Breast epithelium (tissue), 4 donors: ENCODE data around the gene IFNLR1. TPM values are rescaled to one million over a fixed set of nuclear protein-coding genes. Genes with fewer than 3 reads are reported as not detected.

Experiments
- DNase-seq, 2 donors: peaks; one replicate each; pipeline ENCODE4 v3.0.0-alpha.2; 2019; ENCODE audit warnings: low spot score in 2 of 2
- H3K27ac ChIP-seq, 2 donors: fragments of 200-600 bp; sonication (generic) in 1 of 2; one replicate each; pipeline ENCODE4 v1.5.1; 2016 to 2019; ENCODE audit warnings: mild to moderate bottlenecking in 1 of 2
- H3K27me3 ChIP-seq, 2 donors: fragments of 200-600 bp; sonication (generic) in 1 of 2; one replicate each; pipeline versions ENCODE4 v1.5.1 to v1.6.0; 2017 to 2019; ENCODE audit warnings: control low read depth in 1 of 2, mild to moderate bottlenecking in 1 of 2
- H3K36me3 ChIP-seq: fragments of 200-600 bp; one replicate; pipeline ENCODE4 v1.5.1; 2019
- H3K4me1 ChIP-seq, 2 donors: fragments of 200-600 bp; sonication (generic); one replicate each; pipeline ENCODE4 v1.5.1; 2016 to 2019; ENCODE audit warnings: control low read depth in 1 of 2
- H3K4me3 ChIP-seq, 3 donors: fragments of 200-600 bp; sonication (generic); 1 replicate in 2 of 3; 2 replicates in 1 of 3; pipeline ENCODE4 v1.5.1; 2016 to 2019; ENCODE audit warnings: mild to moderate bottlenecking in 3 of 3, moderate library complexity in 2 of 3
- H3K9me3 ChIP-seq, 2 donors: fragments of 200-600 bp; sonication (generic) in 1 of 2; one replicate each; pipeline ENCODE4 v1.5.1; 2016 to 2019; ENCODE audit warnings: control low read depth in 1 of 2
- POLR2A ChIP-seq: fragments of 450-650 bp; IDR thresholded peaks from one replicate; pipeline ENCODE4 v1.6.1; 2016; ENCODE audit warnings: antibody characterized with exemption, mild to moderate bottlenecking, moderate library complexity
- POLR2AphosphoS5 ChIP-seq, 3 donors: sonication (generic); formaldehyde crosslinking; IDR thresholded peaks; one replicate each; pipeline ENCODE4 v1.6.1; 2017; ENCODE audit warnings: antibody characterized with exemption in 3 of 3
- intact Hi-C: fragments of 100-400 bp; cut with DNase I; formaldehyde crosslinking; loops from one replicate; pipeline ENCODE4 v1.15.1; 2023; ENCODE audit warnings: low total_unique reads
- total RNA-seq, 3 donors: library from RNA; depleted of rRNA; stranded (reverse); fragments of >200 nt; gene quantifications; one replicate each; pipeline ENCODE4 v1.1.0, GENCODE V29; 2016
- TF ChIP-seq, protein P1 (sequence below), 3 donors: fragments of 450-650 bp; IDR thresholded peaks; one replicate each; pipeline ENCODE4 v1.5.1; 2016 to 2017; ENCODE audit warnings: antibody characterized with exemption in 3 of 3, mild to moderate bottlenecking in 3 of 3, moderate library complexity in 3 of 3

The IFNLR1 gene
- total RNA-seq, 3 donors from 2014 or later: under 0.01 to 10.7 (median 3.9) TPM

DNA sequence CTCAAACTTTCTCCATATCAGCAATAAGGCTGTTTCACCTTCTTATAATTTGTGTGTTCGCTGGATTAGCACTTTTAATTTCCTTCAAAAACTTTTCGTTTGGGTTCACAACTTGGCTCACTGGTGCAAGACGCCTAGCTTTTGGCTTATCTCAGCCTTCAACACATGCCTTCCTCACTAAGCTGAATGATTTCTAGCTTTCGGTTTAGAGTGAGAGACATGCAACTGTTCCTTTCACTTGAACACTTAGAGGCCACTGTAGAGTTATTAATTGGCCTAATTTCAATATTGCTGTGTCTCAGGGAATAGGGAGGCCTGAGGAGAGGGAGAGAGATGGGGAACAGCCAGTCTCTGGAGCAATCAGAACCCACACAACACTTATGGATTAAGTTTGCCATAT lies 41.2 kb upstream of the IFNLR1 start:
- DNase-seq: no peak
- H3K27me3 ChIP-seq: no peaks in the 10 kb centered on the region
- no peak overlapping the region for H3K27ac ChIP-seq
- no peak for TF ChIP-seq POLR2A
- TF ChIP-seq, protein P1, sequence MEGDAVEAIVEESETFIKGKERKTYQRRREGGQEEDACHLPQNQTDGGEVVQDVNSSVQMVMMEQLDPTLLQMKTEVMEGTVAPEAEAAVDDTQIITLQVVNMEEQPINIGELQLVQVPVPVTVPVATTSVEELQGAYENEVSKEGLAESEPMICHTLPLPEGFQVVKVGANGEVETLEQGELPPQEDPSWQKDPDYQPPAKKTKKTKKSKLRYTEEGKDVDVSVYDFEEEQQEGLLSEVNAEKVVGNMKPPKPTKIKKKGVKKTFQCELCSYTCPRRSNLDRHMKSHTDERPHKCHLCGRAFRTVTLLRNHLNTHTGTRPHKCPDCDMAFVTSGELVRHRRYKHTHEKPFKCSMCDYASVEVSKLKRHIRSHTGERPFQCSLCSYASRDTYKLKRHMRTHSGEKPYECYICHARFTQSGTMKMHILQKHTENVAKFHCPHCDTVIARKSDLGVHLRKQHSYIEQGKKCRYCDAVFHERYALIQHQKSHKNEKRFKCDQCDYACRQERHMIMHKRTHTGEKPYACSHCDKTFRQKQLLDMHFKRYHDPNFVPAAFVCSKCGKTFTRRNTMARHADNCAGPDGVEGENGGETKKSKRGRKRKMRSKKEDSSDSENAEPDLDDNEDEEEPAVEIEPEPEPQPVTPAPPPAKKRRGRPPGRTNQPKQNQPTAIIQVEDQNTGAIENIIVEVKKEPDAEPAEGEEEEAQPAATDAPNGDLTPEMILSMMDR (IDR thresholded peaks at IDR 0.05): no peak
- TF ChIP-seq POLR2AphosphoS5 (IDR thresholded peaks at IDR 0.05): no peak
- no peaks in the 10 kb centered on the region for H3K4me1 ChIP-seq
- no peaks in the 10 kb centered on the region for H3K36me3 ChIP-seq
- intact Hi-C loops: no loop called here
- H3K9me3 ChIP-seq: no peaks in the 10 kb centered on the region
- no peak overlapping the region for H3K4me3 ChIP-seq

DNA sequence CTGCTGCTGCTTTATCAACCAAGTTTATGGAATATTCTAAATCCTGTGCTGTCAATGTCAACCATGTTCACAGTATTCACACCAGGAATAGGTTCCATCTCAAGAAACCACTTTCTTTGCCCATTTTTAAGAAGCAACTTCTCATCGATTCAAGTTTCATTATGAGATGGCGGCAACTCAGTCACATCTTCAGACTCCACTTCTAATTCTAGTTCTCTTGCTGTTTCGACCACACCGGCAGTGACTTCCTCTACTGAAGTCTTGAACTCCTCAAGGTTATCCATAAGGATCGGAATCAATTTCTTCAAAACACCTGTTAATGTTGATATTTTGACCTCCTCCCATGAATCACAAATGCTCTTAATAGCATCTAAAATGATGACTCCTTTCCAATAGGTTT lies 39.7 kb upstream of the IFNLR1 start:
- TF ChIP-seq POLR2A (no peak), POLR2AphosphoS5 (IDR thresholded peaks at IDR 0.05) (no peak)
- TF ChIP-seq, protein P1 (IDR thresholded peaks at IDR 0.05): no peak
- no peak for DNase-seq
- intact Hi-C loops: no loop called here
- Histone ChIP-seq H3K4me1 (no peaks in the 10 kb centered on the region), H3K36me3 (no peaks in the 10 kb centered on the region), H3K4me3 (no peak overlapping the region), H3K27me3 (no peaks in the 10 kb centered on the region), H3K9me3 (no peaks in the 10 kb centered on the region), H3K27ac (no peak overlapping the region)

GRCh38 chr1:24224761-24225160 lies 37.7 kb upstream of the IFNLR1 start:
- intact Hi-C loops: no loop called here
- no peaks in the 10 kb centered on the region for H3K4me1 ChIP-seq
- H3K27me3 ChIP-seq: no peaks in the 10 kb centered on the region
- H3K4me3 ChIP-seq: no peak overlapping the region
- DNase-seq: no peak
- TF ChIP-seq, protein P1 (IDR thresholded peaks at IDR 0.05): no peak
- TF ChIP-seq POLR2A (no peak), POLR2AphosphoS5 (IDR thresholded peaks at IDR 0.05) (no peak)
- no peak overlapping the region for H3K27ac ChIP-seq
- no peaks in the 10 kb centered on the region for H3K9me3 ChIP-seq
- H3K36me3 ChIP-seq: no peaks in the 10 kb centered on the region

DNA sequence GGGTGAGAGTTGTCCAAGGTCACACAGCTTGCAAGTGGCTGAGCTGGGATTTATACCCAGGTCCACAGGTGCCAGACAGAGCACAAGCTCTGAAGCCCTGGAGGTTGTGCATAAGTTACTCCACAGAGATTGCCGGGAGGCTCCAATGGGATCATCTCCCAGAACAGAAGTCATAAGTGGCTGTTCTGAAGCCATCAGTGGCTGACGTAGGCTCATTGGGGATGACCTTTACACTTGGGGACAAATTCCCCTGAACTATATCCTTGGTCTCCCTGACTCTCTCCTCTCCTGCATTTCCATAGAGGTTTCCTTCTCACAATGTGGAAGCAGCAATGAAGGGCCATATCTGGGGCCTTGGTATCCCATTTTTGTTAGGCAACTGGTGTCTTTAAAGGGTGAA lies 37.0 kb upstream of the IFNLR1 start:
- intact Hi-C loops: no loop called here
- H3K27me3 ChIP-seq: no peaks in the 10 kb centered on the region

DNA sequence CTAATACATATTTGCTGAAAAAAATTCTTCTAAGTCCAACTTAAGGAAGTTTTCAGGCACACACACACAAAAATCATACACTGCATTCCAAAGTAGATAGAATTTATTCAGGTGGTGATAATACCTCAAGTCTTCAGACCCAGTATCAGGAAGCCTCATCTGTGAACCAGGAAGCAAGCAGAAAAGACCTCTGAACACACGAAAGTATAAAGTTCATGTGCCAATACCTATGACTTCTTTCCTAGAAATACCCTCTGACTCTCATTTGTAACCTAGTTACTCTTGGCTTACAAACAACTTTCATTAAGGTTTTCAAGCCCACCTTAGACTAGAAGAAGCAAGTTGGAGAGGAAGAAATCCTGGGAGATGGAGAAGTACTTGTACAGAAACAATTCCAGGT lies 35.7 kb upstream of the IFNLR1 start:
- H3K9me3 ChIP-seq: no peaks in the 10 kb centered on the region
- H3K4me1 ChIP-seq: no peaks in the 10 kb centered on the region
- intact Hi-C loops: no loop called here
- no peak overlapping the region for H3K27ac ChIP-seq
- no peaks in the 10 kb centered on the region for H3K27me3 ChIP-seq
- TF ChIP-seq POLR2AphosphoS5 (IDR thresholded peaks at IDR 0.05): no peak
- TF ChIP-seq, protein P1 (IDR thresholded peaks at IDR 0.05): no peak
- TF ChIP-seq POLR2A: no peak
- DNase-seq: no peak
- H3K36me3 ChIP-seq: no peaks in the 10 kb centered on the region
- H3K4me3 ChIP-seq: no peak overlapping the region

More for the DNA sequence above, 37.0 kb upstream of the IFNLR1 start:
- Histone ChIP-seq H3K4me1 (no peaks in the 10 kb centered on the region), H3K4me3 (no peak overlapping the region), H3K27ac (no peak overlapping the region), H3K9me3 (no peaks in the 10 kb centered on the region), H3K36me3 (no peaks in the 10 kb centered on the region)
- TF ChIP-seq, protein P1 (IDR thresholded peaks at IDR 0.05): no peak
- no peak for TF ChIP-seq POLR2AphosphoS5 (IDR thresholded peaks at IDR 0.05)
- no peak for TF ChIP-seq POLR2A
- no peak for DNase-seq
